ENCODE data around the gene BMP3. TPM values are rescaled to one million over a fixed set of nuclear protein-coding genes. Genes with fewer than 3 reads are reported as not detected.
"Not testable (repeated sequence)": the region's sequence is repeated elsewhere in the genome, so short reads cannot be mapped to it uniquely, and the experiment has no call there.

Gene BMP3, protein sequence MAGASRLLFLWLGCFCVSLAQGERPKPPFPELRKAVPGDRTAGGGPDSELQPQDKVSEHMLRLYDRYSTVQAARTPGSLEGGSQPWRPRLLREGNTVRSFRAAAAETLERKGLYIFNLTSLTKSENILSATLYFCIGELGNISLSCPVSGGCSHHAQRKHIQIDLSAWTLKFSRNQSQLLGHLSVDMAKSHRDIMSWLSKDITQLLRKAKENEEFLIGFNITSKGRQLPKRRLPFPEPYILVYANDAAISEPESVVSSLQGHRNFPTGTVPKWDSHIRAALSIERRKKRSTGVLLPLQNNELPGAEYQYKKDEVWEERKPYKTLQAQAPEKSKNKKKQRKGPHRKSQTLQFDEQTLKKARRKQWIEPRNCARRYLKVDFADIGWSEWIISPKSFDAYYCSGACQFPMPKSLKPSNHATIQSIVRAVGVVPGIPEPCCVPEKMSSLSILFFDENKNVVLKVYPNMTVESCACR
- 10 to 100 TPM; 27.0 to 48.7 TPM for total RNA-seq
- long read RNA-seq, full-length matches to known transcripts = 21 of 30 reads
- long read RNA-seq, partial matches to known transcripts = 9 of 30 reads
- long read RNA-seq, other reads (novel, unspliced or antisense) = 0 of 30 reads

DNA sequence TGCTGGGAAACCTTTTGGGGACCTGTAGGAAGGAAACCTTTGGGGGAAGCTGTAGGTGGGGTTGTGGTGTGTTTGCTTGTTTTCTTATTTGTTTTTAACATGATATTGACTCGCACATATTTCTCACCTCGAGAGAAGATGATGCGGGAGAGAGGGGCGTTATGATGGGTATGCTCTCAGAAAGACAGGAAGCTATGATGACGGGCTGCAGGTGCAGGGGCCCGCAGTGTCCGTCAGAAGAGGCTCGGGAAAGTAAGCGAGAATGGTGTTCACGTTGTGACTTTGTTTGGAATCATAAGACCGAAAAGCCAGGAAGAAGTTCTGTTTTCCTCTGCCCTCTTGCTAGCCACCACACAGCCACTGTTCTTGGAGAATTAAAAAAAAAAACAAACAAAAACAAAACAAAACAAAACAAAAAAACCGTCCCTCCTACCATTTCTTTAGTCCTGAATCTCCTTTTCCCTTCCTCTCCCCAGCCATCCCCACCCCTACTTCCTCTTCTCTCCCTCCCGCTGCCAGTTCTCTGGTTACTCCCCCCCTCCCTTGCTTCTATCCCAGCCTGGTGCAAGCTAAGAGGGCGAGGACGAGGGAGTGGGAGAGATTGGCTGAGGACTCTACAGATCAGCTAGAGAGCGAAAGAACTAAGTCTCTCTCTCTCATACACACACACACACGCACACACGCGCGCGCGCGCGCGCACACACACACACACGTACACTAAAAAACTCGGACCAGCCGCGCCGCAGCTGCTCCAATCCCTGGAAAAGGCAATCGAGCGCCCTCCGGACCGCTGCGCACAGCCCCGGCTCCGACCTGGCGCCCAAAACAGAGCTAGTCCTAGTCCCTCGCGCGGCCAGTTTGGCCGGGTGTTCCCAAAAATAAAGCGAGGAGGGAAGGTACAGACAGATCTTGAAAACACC lies at the start of gene BMP3:
Gene BMP3, plus strand, starts transcription at position 648 of the 920 bp plus-strand sequence. CDS start 577 bp downstream, outside the sequence.
- ATAC-seq = peak; percentile 78

DNA sequence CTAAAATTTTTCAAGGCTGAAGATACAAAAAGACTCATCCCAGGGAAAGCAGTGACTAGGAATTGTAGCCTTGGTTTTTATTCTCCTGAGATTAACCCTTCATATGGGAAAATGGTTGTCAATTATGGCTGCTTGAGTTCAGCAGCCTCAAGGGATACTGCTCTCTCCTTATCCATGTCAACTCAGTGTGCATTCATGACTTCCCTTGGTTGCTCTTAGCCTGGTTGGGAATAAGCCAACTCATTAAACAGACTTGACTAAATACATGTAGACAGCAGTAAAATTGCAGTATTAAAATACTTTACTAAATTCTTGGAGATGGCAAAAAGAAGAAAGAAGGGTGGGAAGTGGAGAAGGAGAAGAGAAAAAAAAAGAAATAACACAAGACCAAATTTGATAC lies 44.5 kb upstream of the BMP3 start:
- intact Hi-C loops (cut with DNase I, micrococcal nuclease) = loop anchor here in 1 of 2 donors (5.0 kb wide), 1 partner anchor 624 kb away; no protein-coding TSS in a partner anchor
- DNase-seq (no peak), ATAC-seq (no peak)

More for the DNA sequence above, at the start of gene BMP3:
- intact Hi-C loops (cut with DNase I, micrococcal nuclease) = no loop called here
- peak; percentile 71 to 75 for DNase-seq

DNA sequence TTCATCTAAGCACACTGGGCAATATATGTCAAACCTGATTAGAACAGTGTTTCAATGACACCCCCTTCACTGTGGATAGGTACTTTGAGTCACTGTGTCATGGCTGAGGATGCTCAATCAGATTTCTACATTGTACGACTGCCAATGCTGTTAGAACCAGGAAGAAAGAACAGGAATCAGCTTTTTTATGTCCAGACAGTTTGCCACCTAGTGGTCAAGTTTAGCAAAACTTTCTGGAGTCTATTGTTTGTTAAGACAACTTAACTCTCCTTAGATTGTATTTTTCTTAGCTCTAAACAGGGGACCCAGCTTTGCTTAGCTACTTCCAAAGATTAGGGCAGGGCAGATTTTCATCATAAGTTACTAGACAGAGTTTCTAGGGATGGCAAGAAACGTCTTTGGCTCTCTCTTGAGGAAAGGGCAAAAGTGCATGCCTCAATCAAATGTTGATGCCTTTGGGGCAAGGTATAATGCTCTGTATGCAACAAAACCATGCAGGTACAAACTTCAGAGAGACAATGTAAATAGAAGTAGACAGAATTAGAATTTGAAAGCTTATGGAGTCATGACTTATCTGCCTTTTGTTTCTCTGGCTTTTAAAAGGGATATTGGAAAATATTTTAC lies 40.5 kb upstream of the BMP3 start:
- DNase-seq (no peak), ATAC-seq (peak; percentile 74)
- intact Hi-C loops (cut with DNase I, micrococcal nuclease) = loop anchor here in 1 of 2 donors (5.0 kb wide), 1 partner anchor 628 kb away; no protein-coding TSS in a partner anchor

DNA sequence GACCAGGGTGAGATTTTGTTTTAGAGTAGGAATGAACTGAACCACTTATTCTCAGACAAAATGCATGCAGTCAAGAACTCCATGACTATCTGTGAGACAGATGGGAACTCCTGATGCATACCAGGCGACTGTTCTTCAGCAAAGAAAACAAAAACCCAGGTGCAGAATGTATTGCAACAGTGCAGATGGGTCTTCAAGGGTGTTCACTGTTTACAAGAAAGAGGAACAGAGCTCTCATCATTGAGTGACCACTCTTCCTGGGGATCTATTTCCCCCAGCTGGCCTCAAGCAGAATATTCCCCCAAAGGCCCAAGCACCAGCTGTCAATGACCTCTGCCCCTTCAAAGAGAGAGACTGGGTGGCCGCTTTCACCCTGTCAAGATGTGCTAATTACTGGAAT lies 39.7 kb upstream of the BMP3 start:
- DNase-seq (no peak), ATAC-seq (no peak)
- intact Hi-C loops (cut with DNase I, micrococcal nuclease) = no loop called here

DNA sequence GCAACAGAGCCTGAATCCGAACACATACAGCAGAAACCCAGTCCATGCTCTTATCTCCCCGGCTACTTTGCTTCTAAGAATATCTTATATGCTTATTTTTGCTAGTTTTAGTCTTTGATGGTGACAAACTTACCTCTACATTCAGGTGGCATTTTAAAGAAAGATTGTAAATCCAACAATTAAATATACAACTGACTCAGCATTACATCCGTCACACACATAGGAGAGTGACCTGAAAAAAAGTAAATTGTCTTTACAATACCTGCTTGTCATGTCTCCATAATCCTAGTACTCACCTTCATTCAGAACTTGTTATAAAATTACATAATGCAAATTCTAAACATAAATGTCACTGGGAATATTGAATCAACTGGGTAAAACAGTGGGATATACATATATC lies 30.6 kb upstream of the BMP3 start:
- ATAC-seq (no peak), DNase-seq (no peak)
- intact Hi-C loops (cut with DNase I, micrococcal nuclease) = no loop called here

DNA sequence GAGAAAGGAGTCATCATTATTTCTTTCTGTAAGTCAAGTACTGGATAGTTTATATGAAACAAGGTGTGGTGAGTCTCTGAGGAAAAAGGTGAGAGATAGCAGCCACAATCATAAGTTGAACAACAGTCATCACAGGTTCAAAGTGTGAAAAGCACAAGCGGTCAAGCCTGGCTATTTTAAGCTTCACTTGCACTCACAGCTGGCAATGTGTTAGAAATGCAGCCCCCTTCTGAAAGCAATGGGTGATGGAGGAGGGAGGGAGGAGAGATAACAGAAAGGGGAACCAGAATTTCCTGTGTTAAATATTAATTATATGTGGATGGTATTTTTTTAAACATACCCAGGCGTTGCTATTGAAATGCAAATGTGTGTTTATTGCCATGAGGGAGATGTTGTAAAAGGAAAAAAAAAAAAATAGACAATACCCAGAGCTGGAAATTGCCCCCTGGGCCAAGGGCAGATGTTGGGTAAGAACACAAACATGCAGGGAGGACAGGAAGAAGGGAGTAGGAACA lies 26.9 kb upstream of the BMP3 start:
- intact Hi-C loops (cut with DNase I, micrococcal nuclease) = no loop called here
- peak in 1 of 2 donors; percentile 27 for DNase-seq
- peak; percentile 94 for ATAC-seq

DNA sequence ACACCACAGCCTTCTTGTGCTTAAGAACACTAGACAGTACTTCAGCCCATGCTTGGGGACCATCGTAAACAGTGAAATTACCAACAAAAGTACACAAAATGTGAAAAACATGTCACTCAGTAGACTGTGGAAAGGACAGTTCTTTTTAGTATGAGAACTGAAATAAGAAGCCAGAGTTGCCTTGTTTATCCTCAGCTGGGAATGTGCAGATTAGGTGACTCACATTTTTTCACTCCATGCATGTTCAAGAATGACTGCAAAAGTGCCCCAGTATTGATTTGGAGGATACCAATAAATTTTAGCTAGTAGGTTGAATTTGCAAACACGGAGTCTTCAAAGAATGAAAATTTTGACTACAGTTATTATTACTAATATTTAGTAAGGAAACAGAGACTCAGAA lies 23.1 kb upstream of the BMP3 start:
- DNase-seq (no peak), ATAC-seq (no peak)
- intact Hi-C loops (cut with DNase I, micrococcal nuclease) = no loop called here

DNA sequence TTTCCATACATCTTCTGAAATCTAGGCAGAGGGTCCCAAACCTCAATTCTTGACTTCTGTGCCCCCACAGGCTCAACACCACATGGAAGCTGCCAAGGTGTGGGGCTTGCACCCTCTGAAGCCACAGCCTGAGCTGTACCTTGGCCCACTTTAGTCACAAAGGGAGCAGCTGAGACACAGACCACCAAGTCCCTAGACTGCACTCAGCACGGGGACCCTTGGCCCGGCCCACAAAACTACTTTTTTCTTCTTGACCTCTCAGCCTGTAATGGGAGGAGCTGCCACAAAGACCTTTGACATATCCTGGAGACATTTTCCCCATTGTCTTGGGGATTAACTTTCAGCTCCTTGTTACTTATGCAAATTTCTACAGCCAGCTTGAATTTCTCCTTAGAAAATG lies 13.9 kb upstream of the BMP3 start:
- intact Hi-C loops (cut with DNase I, micrococcal nuclease); DNase-seq; ATAC-seq: not testable (repeated sequence)

DNA sequence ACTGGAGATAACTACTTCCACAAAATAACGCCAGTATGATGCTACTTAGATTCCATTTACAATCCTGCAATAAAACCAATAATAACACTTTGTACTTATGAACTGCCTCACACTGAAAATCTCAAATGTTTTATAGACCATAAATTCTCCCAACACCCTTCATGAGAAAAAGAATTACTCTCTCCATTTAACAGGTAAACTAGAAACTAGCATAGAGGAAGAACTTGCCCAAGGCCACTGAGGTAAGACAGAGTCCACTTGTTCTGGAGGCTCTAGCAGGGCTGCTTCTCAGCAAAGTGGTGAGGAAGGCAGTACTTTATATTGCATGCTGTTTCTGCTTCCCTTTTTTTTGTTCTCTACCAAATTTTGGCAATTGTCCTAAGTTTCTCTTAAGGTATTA lies 11.5 kb upstream of the BMP3 start:
- intact Hi-C loops (cut with DNase I, micrococcal nuclease) = no loop called here
- no peak for DNase-seq
- ATAC-seq = peak; percentile 76

DNA sequence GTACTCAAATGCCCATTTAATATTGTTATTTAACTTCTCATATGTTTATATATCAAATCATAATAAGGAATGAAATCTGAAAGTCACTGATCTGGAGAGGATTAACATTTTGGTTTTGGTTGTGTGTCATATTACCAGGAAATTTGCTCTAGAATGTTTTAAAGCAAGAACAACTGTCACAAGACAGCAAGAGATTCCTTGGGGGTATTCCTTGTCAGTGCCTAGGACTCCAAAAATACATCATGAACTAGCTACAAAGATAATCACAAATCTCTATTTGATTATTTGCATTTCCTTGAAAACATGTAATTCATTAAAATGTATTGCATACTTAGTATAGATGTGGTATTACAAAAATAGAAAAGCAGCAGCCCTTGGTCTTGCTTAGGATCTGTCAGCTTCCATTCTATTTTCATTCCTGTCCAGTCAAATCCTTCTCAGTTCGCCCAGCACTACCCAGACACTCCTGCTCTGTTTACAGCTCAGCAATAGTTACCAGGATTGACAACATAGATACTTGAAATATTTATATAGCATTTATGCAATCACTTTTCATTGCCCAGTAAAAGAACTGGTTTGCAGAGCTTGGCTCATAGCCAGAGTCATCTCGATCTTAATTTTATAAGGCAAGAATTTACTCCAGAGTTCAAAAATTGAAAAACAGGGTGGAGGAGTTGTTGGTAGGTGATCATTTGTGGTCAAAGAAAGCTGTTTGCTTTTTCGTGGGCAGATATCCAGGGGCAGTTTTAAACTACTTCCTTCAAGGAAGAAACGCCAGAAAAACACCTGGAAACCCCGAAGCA lies 9.2 kb upstream of the BMP3 start:
- ATAC-seq (peak; percentile 81), DNase-seq (peak; percentile 60 to 71)
- intact Hi-C loops (cut with DNase I, micrococcal nuclease) = no loop called here

DNA sequence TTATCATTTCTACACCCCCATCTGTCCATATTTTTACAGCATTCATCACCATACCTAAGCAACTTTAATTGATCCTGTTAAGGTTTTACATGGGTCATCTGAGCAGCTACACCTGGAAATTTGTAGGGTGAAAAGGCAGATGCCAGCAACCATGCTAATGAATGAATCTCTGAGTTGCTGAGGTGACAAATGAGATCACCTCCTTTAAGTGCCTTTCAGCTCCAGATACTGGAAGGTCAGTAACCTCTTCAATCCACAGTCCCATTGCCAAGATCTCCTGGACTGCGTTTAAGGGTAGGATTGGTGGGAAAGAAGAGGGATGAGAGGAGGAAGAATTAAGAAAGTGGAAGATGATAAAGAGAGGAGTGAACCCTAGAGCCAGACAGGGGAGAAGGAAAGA lies 8.5 kb upstream of the BMP3 start:
- ATAC-seq = peak; percentile 54
- intact Hi-C loops (cut with DNase I, micrococcal nuclease) = no loop called here
- DNase-seq = no peak

DNA sequence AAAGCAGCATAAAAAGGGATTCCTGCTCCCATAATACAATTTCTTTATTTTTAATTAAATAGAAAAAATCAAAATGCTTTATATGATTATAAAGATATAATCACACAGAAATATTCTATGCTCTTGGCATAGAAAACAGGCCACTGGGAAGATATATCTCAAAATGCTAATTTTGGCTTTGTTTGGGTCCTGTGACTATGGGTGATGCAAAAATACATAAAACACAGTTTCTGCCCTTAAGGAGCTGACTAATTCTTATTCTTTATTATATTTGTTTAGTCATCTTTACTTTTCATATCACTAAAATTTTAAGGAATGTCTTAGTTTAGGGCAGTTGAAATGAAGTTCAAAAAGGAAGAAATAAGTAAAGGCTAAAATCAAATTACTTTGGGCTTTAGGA lies 7.0 kb upstream of the BMP3 start:
- ATAC-seq (no peak), DNase-seq (no peak)
- intact Hi-C loops (cut with DNase I, micrococcal nuclease) = no loop called here

DNA sequence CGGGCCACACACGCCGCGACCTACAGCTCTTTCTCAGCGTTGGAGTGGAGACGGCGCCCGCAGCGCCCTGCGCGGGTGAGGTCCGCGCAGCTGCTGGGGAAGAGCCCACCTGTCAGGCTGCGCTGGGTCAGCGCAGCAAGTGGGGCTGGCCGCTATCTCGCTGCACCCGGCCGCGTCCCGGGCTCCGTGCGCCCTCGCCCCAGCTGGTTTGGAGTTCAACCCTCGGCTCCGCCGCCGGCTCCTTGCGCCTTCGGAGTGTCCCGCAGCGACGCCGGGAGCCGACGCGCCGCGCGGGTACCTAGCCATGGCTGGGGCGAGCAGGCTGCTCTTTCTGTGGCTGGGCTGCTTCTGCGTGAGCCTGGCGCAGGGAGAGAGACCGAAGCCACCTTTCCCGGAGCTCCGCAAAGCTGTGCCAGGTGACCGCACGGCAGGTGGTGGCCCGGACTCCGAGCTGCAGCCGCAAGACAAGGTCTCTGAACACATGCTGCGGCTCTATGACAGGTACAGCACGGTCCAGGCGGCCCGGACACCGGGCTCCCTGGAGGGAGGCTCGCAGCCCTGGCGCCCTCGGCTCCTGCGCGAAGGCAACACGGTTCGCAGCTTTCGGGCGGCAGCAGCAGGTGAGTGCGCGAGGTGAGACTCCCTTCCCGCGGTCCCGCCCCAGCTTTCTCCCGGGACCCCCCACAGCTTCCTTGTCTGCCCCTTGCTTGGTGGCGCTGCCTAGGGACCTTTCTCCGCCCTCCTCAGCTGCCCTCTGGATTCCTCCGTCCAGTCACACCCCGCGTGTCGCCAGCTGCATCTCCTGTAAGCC lies 678 bp downstream of the BMP3 start:
- peak; percentile 50 for ATAC-seq
- intact Hi-C loops (cut with DNase I, micrococcal nuclease) = no loop called here
- DNase-seq = peak; percentile 34 to 47

DNA sequence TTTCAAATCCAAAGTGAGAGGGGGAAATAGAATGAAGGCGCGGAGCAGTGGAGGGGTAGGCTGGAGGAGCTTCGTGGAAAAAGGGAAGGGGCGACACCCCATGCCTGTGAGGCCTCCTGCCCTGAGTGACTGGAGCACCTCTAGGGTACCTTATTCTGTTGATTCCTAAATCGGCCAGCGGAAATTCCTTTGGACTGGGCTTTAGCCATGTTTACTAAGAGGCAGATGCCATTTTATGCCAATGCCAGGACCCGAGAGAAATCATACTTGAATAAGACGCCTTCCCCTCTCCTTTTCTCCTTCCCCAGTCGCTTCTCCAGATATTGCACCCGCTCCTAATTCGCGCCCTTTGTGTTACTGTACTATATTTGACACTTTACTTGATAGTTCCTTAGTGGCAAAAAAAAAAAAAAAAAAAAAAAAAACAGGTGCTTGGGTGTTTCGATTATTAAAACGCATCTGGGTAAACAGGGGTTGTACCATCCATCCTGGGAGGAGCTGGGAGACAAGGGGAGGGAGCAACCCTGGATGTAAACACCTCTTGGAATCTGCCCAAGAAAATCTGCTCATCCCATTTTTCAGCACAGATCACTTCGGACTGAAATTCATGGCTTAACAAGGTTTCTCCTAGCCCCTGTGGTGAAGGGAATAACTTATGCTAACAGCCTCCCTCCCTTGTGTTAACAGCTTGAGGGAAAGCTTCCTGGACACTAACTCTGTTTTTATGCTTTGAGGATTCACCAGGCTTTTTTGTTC lies 1.5 kb downstream of the BMP3 start:
- intact Hi-C loops (cut with DNase I, micrococcal nuclease) = no loop called here
- DNase-seq (no peak), ATAC-seq (peak; percentile 17)

DNA sequence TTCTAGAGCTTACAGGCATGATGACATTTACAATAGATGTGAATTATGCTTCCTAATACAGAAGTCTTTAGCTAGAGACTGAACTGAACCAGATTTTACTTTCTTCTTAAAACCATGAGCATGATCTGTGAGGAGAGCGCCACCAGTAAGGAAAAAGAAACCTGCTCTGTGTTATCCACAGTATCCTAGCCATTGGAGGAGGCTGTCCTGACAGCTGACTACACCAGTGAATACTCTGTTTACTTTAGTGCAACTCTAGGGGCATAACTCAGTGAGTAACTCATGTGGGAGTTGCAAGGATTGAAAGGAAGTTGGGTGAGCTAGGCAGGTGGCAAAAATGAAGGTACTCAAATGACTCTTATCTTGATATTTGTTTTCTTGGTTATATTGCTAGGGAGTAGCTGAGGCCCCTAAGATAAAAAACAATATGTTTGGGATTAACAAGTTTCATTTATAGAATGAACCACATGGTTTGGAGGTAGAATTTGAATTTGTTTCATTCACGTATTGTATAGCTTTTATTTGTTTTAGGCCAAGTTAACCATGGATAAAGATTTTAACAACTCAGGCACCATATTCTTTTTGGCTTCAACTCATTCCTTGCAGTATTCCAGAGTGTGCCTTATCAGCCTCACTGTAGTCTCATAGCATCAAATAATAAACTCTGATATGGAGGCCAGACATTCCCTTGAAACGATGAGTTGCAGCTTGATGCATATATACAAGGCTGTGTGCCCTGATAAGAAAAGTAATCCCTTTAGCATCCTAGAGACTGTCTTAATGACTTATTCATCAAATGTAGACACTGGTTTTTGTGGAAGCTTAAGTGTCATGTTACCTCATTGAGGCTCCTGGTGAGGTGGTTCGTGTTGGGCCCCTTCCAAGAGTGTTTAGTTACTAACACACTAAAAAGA lies 2.5 kb downstream of the BMP3 start:
- intact Hi-C loops (cut with DNase I, micrococcal nuclease) = no loop called here
- DNase-seq (no peak), ATAC-seq (peak; percentile 47)

Measured in left colon (tissue), 2 donors.